Left renal pelvis (tissue), 4 donors: Measurements from ENCODE around the gene PPP1R11. TPM values are rescaled to one million over a fixed set of nuclear protein-coding genes. Genes with fewer than 3 reads are reported as not detected.
A peak's percentile ranks its signal among the peaks of the same experiment; 100 is the strongest.
"Not testable (repeated sequence)": the region's sequence is repeated elsewhere in the genome, so short reads cannot be mapped to it uniquely, and the experiment has no call there.

Source experiments
- DNase-seq, 4 donors: peaks; one replicate each; pipeline ENCODE4 v3.0.0-alpha.2; 2013; ENCODE audit warnings: low read depth in 4 of 4, low spot score in 3 of 4
- polyA plus RNA-seq, 4 donors: library from polyadenylated mRNA; unstranded; fragments of 120-200 nt; gene quantifications; one replicate each; pipeline ENCODE4 v1.2.1, GENCODE V29; 2013; ENCODE audit not compliant: insufficient read length in 4 of 4

PPP1R11 gene
- polyA plus RNA-seq: 10 to 100 TPM; 56.7 to 74.2 (median 64.7) TPM

GRCh38 chr6:30066577-30067459, at the start of gene PPP1R11:
Gene PPP1R11, plus strand, starts transcription at chr6:30067198. Its CDS starts 213 bp downstream, at chr6:30067411.
- peak; percentile 97 to 99 (median 99) for DNase-seq

GRCh38 chr6:30019819-30020218, 47.2 kb upstream of the PPP1R11 start:
- DNase-seq: no peak

GRCh38 chr6:30020626-30021025, 46.4 kb upstream of the PPP1R11 start:
- no peak for DNase-seq

- DNase-seq: no peak
Observed at GRCh38 chr6:30022189-30022588, 44.8 kb upstream of the PPP1R11 start.

GRCh38 chr6:30022712-30023111, 44.3 kb upstream of the PPP1R11 start:
- not testable (repeated sequence) for DNase-seq

- no peak for DNase-seq
Observed at GRCh38 chr6:30025186-30025585, 41.8 kb upstream of the PPP1R11 start.

- DNase-seq: no peak
Observed at GRCh38 chr6:30029588-30029987, 37.4 kb upstream of the PPP1R11 start.

GRCh38 chr6:30031381-30031780, 35.6 kb upstream of the PPP1R11 start:
- DNase-seq: no peak

- DNase-seq: not testable (repeated sequence)
Observed at GRCh38 chr6:30033440-30033839, 33.6 kb upstream of the PPP1R11 start.

GRCh38 chr6:30035784-30036183, 31.2 kb upstream of the PPP1R11 start:
- DNase-seq: no peak

- DNase-seq: no peak
Observed at GRCh38 chr6:30037182-30037788, 29.7 kb upstream of the PPP1R11 start.

GRCh38 chr6:30041221-30041620, 25.8 kb upstream of the PPP1R11 start:
- DNase-seq: no peak

GRCh38 chr6:30041821-30042220, 25.2 kb upstream of the PPP1R11 start:
- no peak for DNase-seq

GRCh38 chr6:30042476-30042875, 24.5 kb upstream of the PPP1R11 start:
- no peak for DNase-seq

- no peak for DNase-seq
Observed at GRCh38 chr6:30042914-30043313, 24.1 kb upstream of the PPP1R11 start.

GRCh38 chr6:30043744-30044143, 23.3 kb upstream of the PPP1R11 start:
- no peak for DNase-seq

GRCh38 chr6:30044630-30045029, 22.4 kb upstream of the PPP1R11 start:
- DNase-seq: no peak

GRCh38 chr6:30047220-30047619, 19.8 kb upstream of the PPP1R11 start:
- DNase-seq: no peak

- DNase-seq: no peak
Observed at GRCh38 chr6:30053682-30054081, 13.3 kb upstream of the PPP1R11 start.

GRCh38 chr6:30055513-30055912, 11.5 kb upstream of the PPP1R11 start:
- no peak for DNase-seq

GRCh38 chr6:30060606-30061091, 6.3 kb upstream of the PPP1R11 start:
- no peak for DNase-seq
